HT-29 (cell line): ENCODE data around the gene GRIN2A. TPM values are rescaled to one million over a fixed set of nuclear protein-coding genes. Genes with fewer than 3 reads are reported as not detected.
A peak's percentile ranks its signal among the peaks of the same experiment; 100 is the strongest.

ENCODE experiments used
- DNase-seq: peaks from one replicate; pipeline ENCODE4 v3.0.0-alpha.2; 2015; ENCODE audit warnings: low spot score
- total RNA-seq: library from RNA; depleted of rRNA; stranded (reverse); fragments of >200 nt; shearing (Covaris generic); gene quantifications from 2 replicates; pipeline ENCODE4 v1.2.3, GENCODE V29; 2014

Gene GRIN2A
- total RNA-seq, 1 experiment from 2014 or later: not detected

DNA sequence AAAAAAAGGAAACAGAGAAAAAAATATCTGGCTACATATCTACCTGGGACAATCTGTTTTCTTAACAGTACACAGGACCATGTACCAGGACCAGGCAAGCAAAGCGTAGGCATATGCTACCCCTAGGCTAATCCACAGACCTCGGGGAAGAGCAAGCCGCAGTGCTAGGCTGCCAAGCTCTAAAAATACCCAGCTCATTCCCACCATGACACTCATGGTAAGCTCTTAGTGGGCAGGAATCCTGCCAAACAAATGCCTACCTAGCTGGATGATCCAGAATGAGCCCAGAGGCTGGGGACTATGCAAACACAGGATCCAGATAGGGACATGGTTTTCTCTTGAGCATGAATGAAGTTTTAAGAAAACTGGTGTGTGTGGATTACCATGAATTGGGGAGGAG, 95.6 kb downstream of the GRIN2A start:
- DNase-seq: no peak

DNA sequence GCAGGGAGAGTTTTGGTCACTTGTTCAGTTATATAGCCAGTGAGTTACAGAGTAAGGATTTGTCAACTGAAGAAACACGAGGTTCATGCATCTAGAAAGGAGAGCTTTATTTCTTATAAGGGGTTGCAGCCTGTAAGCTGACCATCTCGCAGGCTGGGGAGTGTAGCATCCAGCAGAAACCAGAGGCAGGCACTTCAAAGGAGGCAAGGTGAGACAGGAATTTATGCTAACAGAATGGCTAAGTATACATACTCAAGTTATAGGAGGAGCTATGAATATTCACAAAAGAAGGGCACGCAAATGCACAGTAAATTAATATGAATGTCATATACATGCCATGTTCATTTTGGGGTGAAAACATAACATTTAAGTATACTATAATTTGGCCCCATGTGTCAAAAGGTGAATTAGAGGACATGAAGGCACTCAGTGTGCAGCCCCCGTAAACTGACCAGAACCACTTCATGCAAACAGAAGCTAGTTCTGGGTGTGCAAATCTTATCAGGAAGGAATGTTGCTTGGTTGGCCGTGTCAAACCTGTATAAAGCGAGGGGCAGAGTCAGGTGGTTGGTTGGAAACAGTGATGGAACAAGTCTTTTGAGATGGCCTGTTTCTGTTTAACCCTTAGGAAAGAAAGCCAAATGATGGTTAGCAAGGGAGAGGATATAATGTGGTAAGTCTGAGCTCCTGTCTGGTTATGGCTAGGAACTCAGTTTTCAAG, 97.0 kb downstream of the GRIN2A start:
- no peak for DNase-seq

DNA sequence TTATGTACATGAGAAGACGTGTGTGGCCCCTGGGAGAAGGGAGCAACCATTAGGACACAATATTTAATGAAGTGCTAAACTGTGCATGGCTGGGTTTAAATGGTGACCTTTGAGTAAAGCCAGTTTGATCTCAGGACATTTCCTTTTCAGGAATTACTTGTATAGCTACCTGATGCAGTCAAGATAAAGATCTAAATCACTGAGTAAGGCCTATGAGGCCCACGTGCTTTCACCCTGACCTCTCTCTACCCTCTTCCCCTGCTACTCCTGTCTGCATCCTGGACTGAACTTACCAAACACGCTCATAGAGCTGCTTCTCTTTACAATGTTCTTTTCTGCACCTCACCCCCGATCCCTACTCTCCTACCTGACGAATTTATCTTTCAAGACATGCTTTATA, 98.9 kb downstream of the GRIN2A start:
- DNase-seq: no peak

DNA sequence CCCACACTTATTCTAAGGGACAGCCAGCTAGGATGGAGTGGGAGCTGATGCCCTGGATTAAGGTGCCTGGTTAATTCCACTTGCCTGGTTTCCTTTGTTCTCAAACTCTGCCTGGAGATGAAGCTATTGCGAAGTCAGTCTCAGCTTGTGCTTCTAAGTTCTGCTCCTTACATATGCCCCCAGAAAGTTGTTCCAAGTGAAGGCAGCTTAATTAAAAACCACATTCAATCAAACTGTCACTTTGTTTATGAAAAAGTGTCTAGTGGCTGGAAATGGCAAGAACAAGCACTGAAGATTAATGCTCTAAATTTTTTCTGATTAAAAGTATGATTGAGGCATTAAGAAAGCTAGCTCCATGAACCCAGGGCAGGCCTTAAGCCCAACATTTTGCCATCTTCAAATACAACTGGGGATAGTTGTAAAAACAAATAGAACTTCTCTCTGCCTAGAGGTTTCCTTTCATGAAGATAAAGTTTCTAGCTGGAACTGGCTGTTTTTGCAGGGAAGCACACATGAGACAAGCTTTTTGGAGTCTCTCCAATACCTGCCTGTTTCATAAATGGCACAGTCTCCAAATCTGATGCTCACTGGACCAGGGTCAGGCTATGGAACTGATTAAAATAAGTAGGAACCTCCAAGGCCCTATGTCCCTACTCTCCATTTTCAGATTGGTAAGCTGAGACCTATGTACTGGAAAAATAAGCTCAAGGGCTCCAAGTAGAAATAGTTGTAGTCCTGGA, 100.9 kb downstream of the GRIN2A start:
- DNase-seq: no peak

DNA sequence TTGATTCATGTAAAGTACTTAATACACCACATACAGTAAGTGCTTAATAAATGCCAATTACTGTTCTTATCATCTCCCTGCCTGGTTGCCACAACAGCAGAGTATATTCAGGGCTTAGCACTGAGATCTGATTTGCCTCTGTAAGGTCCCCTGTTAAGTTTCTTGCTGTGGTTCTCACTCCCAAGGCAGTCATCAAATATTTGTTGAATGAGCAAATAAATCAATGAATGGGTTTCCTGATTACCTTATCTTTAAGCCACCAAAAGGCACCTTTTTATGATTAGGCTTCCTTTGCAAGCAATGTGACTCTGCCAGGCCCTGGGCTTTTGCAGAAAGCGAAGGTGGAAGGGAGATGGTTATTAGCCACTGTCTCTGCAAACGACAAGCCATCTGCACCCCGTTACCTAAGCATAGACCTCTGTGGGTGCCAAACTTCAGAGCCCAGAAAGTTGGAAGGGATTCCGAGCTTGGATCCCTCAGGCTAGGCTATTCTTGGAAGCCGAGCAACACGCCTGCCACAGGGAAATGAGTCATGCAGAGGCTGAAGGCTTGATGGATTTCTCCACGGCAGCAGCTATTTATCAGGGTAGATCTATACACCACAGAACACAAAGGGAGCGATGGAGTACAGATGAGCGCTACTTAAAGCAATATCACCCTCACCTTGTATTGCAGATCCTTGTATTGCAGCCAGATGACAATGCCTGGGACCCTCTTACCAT, 102.0 kb downstream of the GRIN2A start:
- peak; percentile 6 for DNase-seq

DNA sequence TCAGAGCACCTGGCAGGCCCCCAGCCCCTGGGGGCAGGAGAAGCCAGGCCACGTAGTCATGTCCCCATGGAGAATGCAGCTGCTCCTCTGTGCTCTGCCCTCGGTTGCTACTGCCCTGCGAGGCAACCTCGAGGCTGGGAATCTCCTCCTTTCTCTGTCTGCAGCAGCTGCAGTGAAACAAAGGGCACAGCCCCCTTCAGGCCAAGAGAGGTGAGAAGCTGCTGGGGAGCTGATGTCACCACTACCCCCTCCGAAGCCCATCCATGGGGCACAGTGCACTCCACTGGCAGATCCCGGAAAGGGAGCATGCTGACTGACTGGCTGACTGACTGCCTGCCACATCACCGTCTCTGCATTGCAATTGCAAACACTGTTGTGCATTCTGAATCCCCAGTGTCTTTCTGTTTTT, 103.7 kb downstream of the GRIN2A start:
- no peak for DNase-seq

DNA sequence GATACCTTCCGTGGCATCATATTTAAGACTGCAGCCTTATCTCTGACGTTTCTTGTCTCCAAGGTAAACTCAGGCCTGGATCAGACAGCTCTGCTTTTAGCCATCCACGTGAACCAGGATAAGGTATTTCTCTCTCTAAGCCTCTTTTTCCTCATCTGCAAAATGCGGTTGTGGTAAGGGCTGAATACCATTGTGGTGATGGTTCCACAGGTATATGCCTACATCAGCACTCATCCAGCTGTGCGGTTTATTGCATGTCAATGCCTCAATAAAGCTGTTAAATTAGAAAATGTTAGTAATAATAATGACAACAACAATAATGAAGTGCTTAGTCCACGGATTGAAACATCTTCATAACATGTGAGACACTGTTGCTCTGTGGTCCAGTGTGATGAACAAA, 104.4 kb downstream of the GRIN2A start:
- no peak for DNase-seq

DNA sequence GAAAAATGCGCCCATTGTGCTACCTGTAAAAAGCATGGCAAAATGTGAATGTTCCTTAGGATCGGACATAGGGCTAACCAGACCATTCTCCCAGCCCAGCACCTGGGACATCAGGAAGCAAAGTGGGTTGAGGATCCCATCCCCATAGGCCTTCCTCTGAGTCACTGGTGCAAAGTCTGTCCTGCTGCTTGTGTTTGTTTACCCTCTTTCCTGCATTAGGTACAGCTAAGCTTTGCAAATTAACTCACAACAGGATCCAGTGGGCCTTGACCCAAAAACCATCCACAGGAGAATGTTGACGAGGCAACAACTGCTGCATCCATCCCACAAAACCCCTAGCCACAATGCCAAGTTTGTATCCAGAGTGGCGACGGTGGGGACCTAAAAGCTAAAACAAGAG, 106.2 kb downstream of the GRIN2A start:
- DNase-seq: no peak

DNA sequence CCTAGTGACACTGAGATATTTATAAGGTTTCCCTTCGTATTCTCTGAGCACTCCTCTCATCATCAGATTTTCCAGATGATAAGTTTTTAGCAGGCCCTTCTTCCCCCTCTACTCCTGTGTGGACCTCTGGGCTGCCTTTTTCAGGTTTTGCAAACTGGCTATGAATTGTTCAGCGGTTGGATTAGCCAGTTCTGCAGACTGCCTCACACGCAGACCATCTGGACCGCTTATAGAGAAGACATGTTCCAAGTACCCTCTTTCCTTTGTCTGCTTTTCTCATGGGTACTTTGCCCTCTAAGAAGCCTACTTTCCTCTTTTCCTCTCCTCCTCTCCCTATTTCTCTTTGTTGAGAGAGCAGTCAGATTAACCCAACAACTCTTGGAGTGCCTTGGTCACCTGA, 111.6 kb downstream of the GRIN2A start:
- no peak for DNase-seq

DNA sequence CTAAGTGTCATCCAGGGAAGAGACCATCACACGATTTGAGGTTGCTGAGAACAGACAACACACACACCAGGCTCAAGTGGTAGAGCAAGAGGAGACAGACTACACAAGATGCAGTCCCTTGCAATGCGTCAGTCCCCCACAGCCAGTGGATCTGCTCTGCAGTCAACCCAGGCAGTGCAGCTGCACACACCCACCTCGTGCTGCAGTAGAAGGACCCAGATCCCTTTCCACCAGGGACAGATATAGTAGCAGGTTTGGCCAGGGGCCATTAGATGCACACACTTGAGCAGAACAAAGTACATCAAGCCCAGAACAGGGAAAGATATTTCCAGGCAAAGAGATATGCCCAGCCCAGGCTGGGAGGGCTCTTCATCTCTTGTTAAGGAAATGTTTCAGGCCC, 112.9 kb downstream of the GRIN2A start:
- DNase-seq: no peak

DNA sequence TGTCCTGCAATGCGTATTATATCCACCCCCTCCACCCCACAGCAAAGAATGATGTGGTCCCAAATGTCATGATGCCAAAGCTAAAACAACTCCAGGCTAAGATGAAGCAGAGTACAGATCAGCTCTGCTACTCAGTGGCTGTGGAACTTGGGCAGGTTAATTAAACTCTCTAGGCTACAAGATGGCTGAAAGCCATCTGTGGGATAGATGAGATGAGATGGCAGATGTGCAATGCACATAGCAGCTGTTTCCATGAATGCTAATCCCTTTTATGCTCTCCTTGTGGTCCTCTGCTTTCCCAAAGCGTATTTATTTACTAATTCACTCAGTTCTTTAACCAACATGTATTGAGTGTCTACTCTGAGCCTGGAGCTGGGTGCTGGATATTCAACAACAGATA, 114.4 kb downstream of the GRIN2A start:
- no peak for DNase-seq

DNA sequence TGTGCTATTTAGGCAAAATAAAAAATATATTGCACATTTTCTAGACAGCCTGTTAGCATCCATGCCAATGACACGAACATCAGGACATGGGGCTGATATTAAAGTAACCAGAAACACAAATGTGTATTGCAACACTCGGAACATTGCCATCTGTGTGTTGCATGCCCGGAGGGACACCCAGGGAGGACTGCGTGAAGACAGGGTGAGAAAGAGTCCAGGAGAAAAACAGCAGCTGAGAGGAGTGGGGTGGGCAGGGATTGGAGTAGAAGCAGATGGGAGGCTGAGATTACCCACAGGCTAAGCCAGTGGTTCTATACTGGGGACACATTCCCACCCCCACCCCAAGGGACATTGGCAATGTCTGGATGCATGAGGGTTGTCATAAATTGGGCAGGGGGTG, 114.8 kb downstream of the GRIN2A start:
- no peak for DNase-seq

DNA sequence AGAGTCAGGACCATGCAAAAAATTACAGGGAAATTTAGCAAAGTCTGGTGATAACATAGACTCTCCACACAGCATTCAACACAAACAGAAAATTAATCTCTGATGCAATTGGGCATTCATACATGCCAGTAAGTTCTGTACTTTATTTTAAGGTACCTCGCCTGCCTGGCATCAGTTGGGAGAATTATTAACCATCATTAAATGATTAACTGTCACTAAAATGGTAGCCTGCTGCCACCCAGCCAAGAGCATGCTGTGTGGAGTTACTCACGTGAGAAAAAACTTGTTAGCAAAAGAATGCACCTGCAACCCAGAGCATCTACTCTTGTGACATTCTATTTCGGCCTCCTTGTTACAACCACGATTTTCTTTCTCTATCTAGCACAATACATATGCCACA, 117.2 kb downstream of the GRIN2A start:
- no peak for DNase-seq

DNA sequence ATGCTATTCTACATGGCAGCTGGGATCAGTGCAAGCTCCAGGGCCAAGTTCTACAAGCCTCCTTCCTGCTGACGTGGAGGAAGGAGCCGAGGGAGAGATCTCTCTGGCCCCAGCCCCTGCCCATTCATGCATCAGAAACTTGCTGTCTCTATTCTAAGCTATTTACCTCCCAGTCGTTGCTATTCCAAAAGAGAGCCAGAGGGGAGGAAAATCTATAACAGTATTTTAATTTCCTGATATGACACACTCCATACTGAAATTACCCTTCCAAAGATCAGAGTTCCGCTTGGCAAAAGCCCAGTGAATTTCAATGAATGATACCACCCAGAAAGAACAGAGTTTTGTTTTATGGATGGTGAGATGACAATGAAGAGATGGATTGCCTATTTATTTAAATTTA, 133.4 kb downstream of the GRIN2A start:
- DNase-seq: no peak

DNA sequence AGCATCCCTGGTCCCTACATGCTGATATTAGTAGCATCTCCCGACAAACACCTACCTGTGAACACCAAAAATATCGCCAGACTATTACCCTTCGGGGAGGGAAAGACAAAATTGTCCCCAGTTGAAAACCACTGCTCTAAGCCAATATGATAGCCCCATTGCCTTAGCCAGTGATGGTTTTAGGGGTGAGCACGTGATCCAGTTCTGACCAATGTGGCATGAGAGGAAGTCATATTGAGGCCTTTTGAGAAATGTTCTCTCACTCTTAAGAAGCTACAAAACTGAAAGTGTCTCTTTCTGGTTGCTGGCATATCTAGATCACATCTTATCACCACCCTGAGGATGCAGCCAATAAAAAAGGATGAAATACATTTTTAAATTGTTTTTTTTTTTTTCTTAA, 136.3 kb downstream of the GRIN2A start:
- DNase-seq: no peak

DNA sequence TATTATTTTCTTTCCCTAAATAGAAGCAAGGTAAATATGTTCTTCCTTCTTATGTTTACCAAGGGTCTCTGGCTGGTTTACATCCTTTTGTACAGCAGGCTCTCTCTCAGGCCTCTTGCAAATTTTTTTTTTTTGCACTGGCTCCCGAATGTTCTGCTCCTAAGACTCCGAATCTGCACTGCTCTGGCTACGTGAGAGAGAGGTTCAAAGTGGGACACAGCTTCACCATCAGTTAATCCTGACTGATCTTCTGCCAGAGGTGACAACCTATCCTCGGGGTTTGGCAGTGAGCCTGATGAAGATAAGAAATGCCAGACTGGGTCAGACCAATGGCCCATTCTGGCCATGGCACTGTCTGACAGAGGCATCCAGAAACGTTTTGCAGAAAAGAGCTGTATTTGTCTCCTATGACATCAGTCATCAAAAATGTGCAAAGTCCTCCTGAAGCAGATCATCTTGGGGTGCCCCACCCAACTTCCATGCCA, 136.9 kb downstream of the GRIN2A start:
- no peak for DNase-seq

DNA sequence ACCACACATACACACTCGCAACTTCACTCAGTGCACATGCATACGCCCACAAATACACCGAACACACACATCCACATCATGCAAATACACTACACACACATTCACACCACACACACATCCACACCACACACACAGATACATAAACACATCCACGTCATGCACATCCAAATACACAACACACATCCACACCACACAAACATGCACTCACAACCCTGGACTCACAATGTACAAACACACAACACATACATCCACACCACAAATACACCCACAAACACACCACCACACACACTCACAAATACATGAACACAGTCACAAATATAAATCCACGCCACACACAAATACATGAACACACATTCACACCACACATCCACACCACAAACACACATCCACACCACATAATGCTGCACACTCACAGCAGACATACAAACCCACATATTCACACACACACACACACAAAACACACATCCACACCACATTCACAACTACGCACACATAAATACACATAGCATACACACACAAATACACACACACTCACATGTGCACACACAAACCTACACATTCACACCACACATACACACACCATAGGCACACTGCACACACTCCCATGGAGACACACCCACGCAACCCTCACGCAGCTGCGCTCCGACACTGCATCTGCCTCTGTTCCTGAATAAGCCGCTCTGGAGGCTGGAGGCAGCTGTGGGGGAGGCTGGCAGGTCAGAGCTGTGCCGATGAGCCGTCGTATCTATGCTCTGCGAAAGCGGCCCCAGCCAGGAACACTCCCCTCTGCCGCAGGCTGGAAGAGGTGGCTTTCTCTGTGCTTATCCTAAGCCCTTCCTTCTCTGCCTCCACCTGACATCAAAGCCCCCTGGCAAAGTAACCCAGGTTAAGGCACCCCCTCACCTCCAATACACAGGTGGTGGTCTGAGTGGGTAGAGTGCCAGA, 141.8 kb downstream of the GRIN2A start:
- no peak for DNase-seq

DNA sequence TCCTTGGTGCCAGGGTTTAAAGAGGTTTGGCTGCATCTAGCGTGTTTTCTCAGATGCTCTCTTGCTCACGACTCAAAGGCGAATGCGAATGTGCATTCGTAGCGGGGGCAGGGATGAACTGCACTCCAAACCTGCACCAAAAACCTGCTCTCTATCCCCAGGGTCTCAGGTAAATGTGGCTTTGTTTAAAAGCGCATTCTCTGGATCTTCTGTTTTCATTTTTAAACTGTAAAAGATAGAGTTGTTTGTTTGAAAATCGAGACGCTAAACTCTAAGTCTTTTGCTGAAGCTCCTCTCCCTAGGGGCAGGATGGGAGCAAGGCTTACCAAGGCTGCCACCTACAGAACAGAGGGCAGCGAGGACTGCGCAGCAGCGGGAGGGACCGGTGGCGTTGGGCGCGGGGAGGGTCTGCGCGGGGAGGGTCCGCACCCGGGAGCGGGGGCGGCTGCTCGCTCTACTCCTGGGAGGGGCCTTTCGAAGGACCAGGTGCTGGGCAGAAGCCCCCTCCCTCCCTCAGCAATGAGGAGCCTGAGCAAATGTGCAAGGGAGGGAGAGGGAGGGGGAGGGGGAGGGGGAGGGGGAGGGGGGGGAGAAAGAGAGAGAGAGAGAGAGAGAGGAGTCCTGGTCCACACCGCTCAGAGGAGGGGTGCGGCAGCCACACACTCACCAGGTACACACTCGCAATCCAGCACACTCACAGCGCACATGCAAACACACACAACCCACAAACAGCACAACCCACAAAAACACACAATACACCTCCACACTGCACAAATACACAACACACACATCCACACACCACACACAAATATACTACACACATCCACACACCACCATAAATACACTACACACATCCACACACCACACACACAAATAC, 142.8 kb downstream of the GRIN2A start:
- no peak for DNase-seq

DNA sequence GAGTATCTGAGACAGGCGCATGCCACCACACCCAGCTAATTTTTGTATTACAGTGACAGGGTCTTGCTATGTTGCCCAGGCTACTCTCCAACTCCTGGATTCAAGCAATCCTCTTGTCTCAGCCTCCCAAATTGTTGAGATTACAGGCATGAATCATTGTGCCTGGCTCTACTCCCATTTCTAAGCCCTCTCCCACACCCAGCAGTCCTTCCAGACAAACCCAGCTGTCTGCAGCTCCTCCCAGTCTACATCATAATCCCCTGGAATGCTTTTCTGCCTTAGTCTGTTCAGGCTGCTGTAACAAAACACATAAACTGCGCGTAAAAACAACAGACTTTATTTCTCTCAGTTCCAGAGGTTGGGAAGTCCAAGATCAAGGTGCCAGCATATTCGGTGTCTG, 144.5 kb downstream of the GRIN2A start:
- DNase-seq: no peak

DNA sequence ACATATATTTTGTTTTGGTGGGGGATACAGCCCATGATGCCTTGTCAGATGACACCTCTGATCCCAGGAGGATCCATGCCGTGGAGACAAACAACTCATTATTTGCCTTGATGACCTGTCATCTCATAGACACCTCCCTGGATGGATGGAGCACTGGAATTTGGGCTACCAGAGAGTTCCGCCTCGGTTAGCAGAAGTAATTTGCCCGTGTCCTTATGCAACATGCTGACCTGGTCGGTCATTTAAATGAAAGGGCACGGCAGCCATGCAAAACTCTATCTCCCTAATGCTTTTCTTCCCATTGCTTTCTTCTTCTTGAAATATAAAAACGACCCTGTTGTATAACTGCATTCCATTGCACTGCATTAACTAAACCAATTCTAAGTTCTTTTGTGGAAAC, 145.3 kb downstream of the GRIN2A start:
- DNase-seq: no peak
